HG02678 (cell line): ENCODE data around the gene KLRC1.
"Not testable (repeated sequence)": the region's sequence is repeated elsewhere in the genome, so short reads cannot be mapped to it uniquely, and the experiment has no call there.

Experiments used
- ATAC-seq: cut with Tn5 transposase; IDR thresholded peaks from one replicate; pipeline ENCODE4 v1.9.1; 2021; ENCODE audit warnings: mild to moderate bottlenecking, moderate library complexity; ENCODE audit not compliant: unreplicated experiment

KLRC1 gene

GRCh38 chr12:10424260-10424899 lies 28.8 kb downstream of the KLRC1 start:
- not testable (repeated sequence) for ATAC-seq

- not testable (repeated sequence) for ATAC-seq
Observed at GRCh38 chr12:10422159-10422558, 31.0 kb downstream of the KLRC1 start.

- ATAC-seq, result not testable (repeated sequence)
Observed at GRCh38 chr12:10420334-10420733, 32.8 kb downstream of the KLRC1 start, which contains the start of gene KLRC3. Gene KLRC3 (minus strand): TSS chr12:10420595. CDS start chr12:10420550, 45 bp downstream.

GRCh38 chr12:10409392-10409791 lies 43.8 kb downstream of the KLRC1 start, which contains the start of gene KLRC4:
Gene KLRC4 (minus strand): TSS chr12:10409757. CDS start chr12:10409575, 182 bp downstream.
- ATAC-seq, result no peak

- ATAC-seq, result no peak
Observed at GRCh38 chr12:10408842-10409241, 44.3 kb downstream of the KLRC1 start.

- no peak for ATAC-seq
Observed at GRCh38 chr12:10406725-10407124, 46.5 kb downstream of the KLRC1 start.

GRCh38 chr12:10405294-10405693 lies 47.9 kb downstream of the KLRC1 start:
- ATAC-seq, result no peak

GRCh38 chr12:10404798-10405197 lies 48.4 kb downstream of the KLRC1 start:
- no peak for ATAC-seq

- no peak for ATAC-seq
Observed at GRCh38 chr12:10400829-10401228, 52.3 kb downstream of the KLRC1 start.

GRCh38 chr12:10398168-10398567 lies 55.0 kb downstream of the KLRC1 start:
- no peak for ATAC-seq

GRCh38 chr12:10397296-10397695 lies 55.9 kb downstream of the KLRC1 start:
- no peak for ATAC-seq

GRCh38 chr12:10396176-10396575 lies 57.0 kb downstream of the KLRC1 start:
- ATAC-seq, result not testable (repeated sequence)
